ENCODE results near the gene HLA-DRA.
"Not testable (repeated sequence)": the region's sequence is repeated elsewhere in the genome, so short reads cannot be mapped to it uniquely, and the experiment has no call there.

The HLA-DRA gene

GRCh38 chr6:32416036-32416435, 23.7 kb upstream of the HLA-DRA start:
- peaks cover 19% of the 10 kb centered on the region for H3K27me3 Mint-ChIP-seq
- H3K36me3 Mint-ChIP-seq: no peaks in the 10 kb centered on the region
- H3K4me3 Mint-ChIP-seq: no peak overlapping the region
- H3K4me1 Mint-ChIP-seq: peaks cover 20% of the 10 kb centered on the region
- H3K27ac Mint-ChIP-seq: no peak overlapping the region
- ATAC-seq: no peak
- no peaks in the 10 kb centered on the region for H3K9me3 Mint-ChIP-seq

- no peaks in the 10 kb centered on the region for H3K36me3 Mint-ChIP-seq
- H3K4me1 Mint-ChIP-seq: no peaks in the 10 kb centered on the region
- no peaks in the 10 kb centered on the region for H3K27me3 Mint-ChIP-seq
- ATAC-seq: no peak
- no peak overlapping the region for H3K4me3 Mint-ChIP-seq
- H3K27ac Mint-ChIP-seq: no peak overlapping the region
- no peaks in the 10 kb centered on the region for H3K9me3 Mint-ChIP-seq
Observed at GRCh38 chr6:32424589-32425300, 14.9 kb upstream of the HLA-DRA start.

GRCh38 chr6:32426338-32426737, 13.3 kb upstream of the HLA-DRA start:
- no peaks in the 10 kb centered on the region for H3K27me3 Mint-ChIP-seq
- H3K36me3 Mint-ChIP-seq: no peaks in the 10 kb centered on the region
- H3K9me3 Mint-ChIP-seq: no peaks in the 10 kb centered on the region
- H3K4me3 Mint-ChIP-seq: no peak overlapping the region
- no peaks in the 10 kb centered on the region for H3K4me1 Mint-ChIP-seq
- ATAC-seq: no peak
- no peak overlapping the region for H3K27ac Mint-ChIP-seq

- no peak overlapping the region for H3K27ac Mint-ChIP-seq
- H3K9me3 Mint-ChIP-seq: no peaks in the 10 kb centered on the region
- no peak for ATAC-seq
- no peaks in the 10 kb centered on the region for H3K36me3 Mint-ChIP-seq
- H3K27me3 Mint-ChIP-seq: no peaks in the 10 kb centered on the region
- H3K4me3 Mint-ChIP-seq: no peak overlapping the region
- H3K4me1 Mint-ChIP-seq: peaks cover 4% of the 10 kb centered on the region
Observed at GRCh38 chr6:32427218-32427617, 12.5 kb upstream of the HLA-DRA start.

GRCh38 chr6:32427934-32428474, 11.7 kb upstream of the HLA-DRA start:
- H3K27me3 Mint-ChIP-seq: no peaks in the 10 kb centered on the region
- ATAC-seq: no peak
- H3K4me1 Mint-ChIP-seq: peaks cover 9% of the 10 kb centered on the region
- H3K4me3 Mint-ChIP-seq: no peak overlapping the region
- no peaks in the 10 kb centered on the region for H3K9me3 Mint-ChIP-seq
- no peaks in the 10 kb centered on the region for H3K36me3 Mint-ChIP-seq
- no peak overlapping the region for H3K27ac Mint-ChIP-seq

GRCh38 chr6:32430179-32430578, 9.5 kb upstream of the HLA-DRA start:
- Mint-ChIP-seq H3K4me1 (peaks cover 13% of the 10 kb centered on the region), H3K36me3 (no peaks in the 10 kb centered on the region), H3K4me3 (no peak overlapping the region), H3K27me3 (no peaks in the 10 kb centered on the region), H3K27ac (no peak overlapping the region), H3K9me3 (no peaks in the 10 kb centered on the region)
- no peak for ATAC-seq

GRCh38 chr6:32431142-32431541, 8.5 kb upstream of the HLA-DRA start:
- Mint-ChIP-seq H3K27me3 (no peaks in the 10 kb centered on the region), H3K27ac (peak overlapping the region; percentile 60), H3K36me3 (no peaks in the 10 kb centered on the region), H3K9me3 (no peaks in the 10 kb centered on the region), H3K4me3 (no peak overlapping the region), H3K4me1 (peaks cover 22% of the 10 kb centered on the region)
- ATAC-seq: no peak

GRCh38 chr6:32432050-32432450, 7.6 kb upstream of the HLA-DRA start:
- Mint-ChIP-seq H3K9me3 (no peaks in the 10 kb centered on the region), H3K4me3 (no peak overlapping the region), H3K27ac (peak overlapping the region; percentile 60), H3K36me3 (no peaks in the 10 kb centered on the region), H3K4me1 (peaks cover 31% of the 10 kb centered on the region), H3K27me3 (no peaks in the 10 kb centered on the region)
- ATAC-seq: peak; percentile 39

- Mint-ChIP-seq H3K27ac (peak overlapping the region; percentile 60), H3K4me1 (peaks cover 48% of the 10 kb centered on the region)
- H3K9me3 Mint-ChIP-seq, H3K36me3 Mint-ChIP-seq, H3K27me3 Mint-ChIP-seq, ATAC-seq, H3K4me3 Mint-ChIP-seq: not testable (repeated sequence)
Observed at GRCh38 chr6:32433950-32434349, 5.7 kb upstream of the HLA-DRA start.

- H3K4me1 Mint-ChIP-seq: peaks cover 56% of the 10 kb centered on the region
- peaks cover 3% of the 10 kb centered on the region for H3K9me3 Mint-ChIP-seq
- no peaks in the 10 kb centered on the region for H3K27me3 Mint-ChIP-seq
- no peak for ATAC-seq
- peaks cover 23% of the 10 kb centered on the region for H3K36me3 Mint-ChIP-seq
- H3K27ac Mint-ChIP-seq: peak overlapping the region; percentile 99
- H3K4me3 Mint-ChIP-seq: no peak overlapping the region
Observed at GRCh38 chr6:32436186-32436585, 3.5 kb upstream of the HLA-DRA start.

- no peak overlapping the region for H3K4me3 Mint-ChIP-seq
Observed at GRCh38 chr6:32436995-32437836, 2.5 kb upstream of the HLA-DRA start.

GRCh38 chr6:32439139-32439538, 548 bp upstream of the HLA-DRA start:
- H3K4me1 Mint-ChIP-seq: peaks cover 67% of the 10 kb centered on the region
- peak overlapping the region; percentile 91 for H3K4me3 Mint-ChIP-seq
- no peak for ATAC-seq
- H3K9me3 Mint-ChIP-seq: peaks cover 3% of the 10 kb centered on the region
- H3K27me3 Mint-ChIP-seq: no peaks in the 10 kb centered on the region
- peaks cover 52% of the 10 kb centered on the region for H3K36me3 Mint-ChIP-seq
- peak overlapping the region; percentile 99 for H3K27ac Mint-ChIP-seq

More at GRCh38 chr6:32436995-32437836, 2.5 kb upstream of the HLA-DRA start:
- Mint-ChIP-seq H3K27ac (peak overlapping the region; percentile 99), H3K4me1 (peaks cover 56% of the 10 kb centered on the region), H3K27me3 (no peaks in the 10 kb centered on the region), H3K36me3 (peaks cover 33% of the 10 kb centered on the region), H3K9me3 (peaks cover 3% of the 10 kb centered on the region)
- peak; percentile 86 for ATAC-seq

- Mint-ChIP-seq H3K9me3 (peaks cover 3% of the 10 kb centered on the region), H3K27ac (peak overlapping the region; percentile 99), H3K4me3 (peak overlapping the region; percentile 91), H3K4me1 (peaks cover 60% of the 10 kb centered on the region), H3K36me3 (peaks cover 65% of the 10 kb centered on the region), H3K27me3 (no peaks in the 10 kb centered on the region)
- ATAC-seq: no peak
Observed at GRCh38 chr6:32442243-32442667, 2.6 kb downstream of the HLA-DRA start.

- Mint-ChIP-seq H3K4me3 (peak overlapping the region; percentile 91), H3K36me3 (peaks cover 65% of the 10 kb centered on the region), H3K9me3 (peaks cover 3% of the 10 kb centered on the region), H3K4me1 (peaks cover 53% of the 10 kb centered on the region), H3K27ac (peak overlapping the region; percentile 99), H3K27me3 (no peaks in the 10 kb centered on the region)
- no peak for ATAC-seq
Observed at GRCh38 chr6:32442977-32443552, 3.4 kb downstream of the HLA-DRA start.

- H3K4me1 Mint-ChIP-seq: peaks cover 47% of the 10 kb centered on the region
- no peak for ATAC-seq
- peak overlapping the region; percentile 28 for H3K4me3 Mint-ChIP-seq
- H3K9me3 Mint-ChIP-seq: peaks cover 5% of the 10 kb centered on the region
- H3K27me3 Mint-ChIP-seq: no peaks in the 10 kb centered on the region
- H3K27ac Mint-ChIP-seq: no peak overlapping the region
- peaks cover 60% of the 10 kb centered on the region for H3K36me3 Mint-ChIP-seq
Observed at GRCh38 chr6:32444433-32444832, 4.7 kb downstream of the HLA-DRA start.
